Peyer's patch (tissue), 4 donors: Measurements from ENCODE around the gene PEX11G.
"Not testable (repeated sequence)": the region's sequence is repeated elsewhere in the genome, so short reads cannot be mapped to it uniquely, and the experiment has no call there.

Experiments
- CTCF ChIP-seq, 6 experiments: fragments of 450-650 bp in 4 of 6; fragments of 200-600 bp in 2 of 6; sonication (generic) in 1 of 6; IDR thresholded peaks; one replicate each; pipeline ENCODE4 v1.5.1; 2017 to 2019; ENCODE audit warnings: antibody characterized with exemption in 6 of 6, mild to moderate bottlenecking in 3 of 6, moderate library complexity in 1 of 6
- POLR2A ChIP-seq, 2 donors: fragments of 450-650 bp; IDR thresholded peaks; one replicate each; pipeline ENCODE4 v1.5.1; 2017; ENCODE audit warnings: antibody characterized with exemption in 2 of 2, mild to moderate bottlenecking in 2 of 2, moderate library complexity in 2 of 2

GRCh38 chr19:7433456-7433855, 55.4 kb downstream of the PEX11G start:
- TF ChIP-seq CTCF, POLR2A (IDR thresholded peaks at IDR 0.05): not testable (repeated sequence)
